Activated CD4-positive, CD25-positive, alpha-beta regulatory T cell treated with anti-CD3 and anti-CD28 coated beads, Interleukin-2, amount 50 U/mL, for 16 hours (primary cell): ENCODE data around the gene DLK1.

Experiments used
- DNase-seq: peaks from one replicate; pipeline ENCODE4 v3.0.0-alpha.2; 2020; ENCODE audit warnings: low read depth, low spot score

DLK1 gene

DNA sequence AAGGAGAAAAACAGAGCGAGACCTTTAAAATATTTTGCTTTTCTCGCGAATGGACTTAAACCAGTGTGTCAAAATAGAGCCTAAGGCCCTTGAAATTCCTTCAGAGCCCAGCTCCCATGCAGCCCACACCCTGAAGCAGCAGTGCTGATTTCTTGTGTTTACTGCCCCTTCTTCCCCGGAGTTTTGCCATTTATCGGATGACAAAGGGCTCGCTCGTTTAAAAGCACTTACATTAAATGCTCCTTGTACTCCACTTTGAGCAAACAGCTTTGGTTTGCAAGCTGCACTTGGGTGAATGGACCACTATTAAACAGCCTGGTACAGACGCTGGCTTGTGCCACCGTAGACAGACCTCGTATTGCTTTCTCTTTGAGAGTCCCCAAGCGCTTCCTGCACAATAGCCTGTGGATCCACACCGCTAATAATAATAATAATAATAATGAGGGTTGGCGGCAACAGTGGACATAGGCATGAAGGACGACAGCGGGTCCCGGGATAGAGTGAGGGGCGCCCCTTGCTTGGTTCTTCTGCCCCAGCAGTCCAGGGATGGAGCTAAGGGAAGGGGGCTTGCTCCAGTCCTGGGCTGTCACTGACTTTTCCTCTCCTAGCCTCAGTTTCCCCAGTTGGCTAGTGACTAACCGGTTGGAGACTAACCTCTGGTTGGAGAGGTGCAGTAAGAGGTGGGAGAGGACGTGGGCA lies 6.6 kb downstream of the DLK1 start:
- DNase-seq: no peak

- DNase-seq: no peak
Measured at GRCh38 chr14:100734031-100734990, 7.6 kb downstream of the DLK1 start.

DNA sequence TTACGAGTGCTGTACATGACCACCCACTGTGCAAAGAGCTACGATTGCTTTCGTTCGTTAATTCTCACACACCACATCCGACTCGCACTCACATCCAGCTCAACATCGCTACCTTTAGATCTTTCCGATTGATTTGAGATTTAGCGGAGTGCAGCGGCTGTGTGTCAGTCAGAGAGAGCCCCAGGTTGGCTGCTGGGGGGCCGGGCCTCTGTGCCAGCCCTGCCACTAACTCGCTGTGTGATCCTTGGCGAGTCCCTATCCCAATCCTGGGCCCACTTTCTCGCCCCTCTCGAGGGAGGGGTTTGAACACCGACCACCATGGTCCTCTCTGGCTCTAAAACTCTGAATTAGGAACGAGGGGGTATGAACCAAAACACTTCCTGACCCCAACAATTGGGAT lies 8.6 kb downstream of the DLK1 start:
- DNase-seq: no peak

GRCh38 chr14:100736269-100737180 lies 9.8 kb downstream of the DLK1 start:
- no peak for DNase-seq

DNA sequence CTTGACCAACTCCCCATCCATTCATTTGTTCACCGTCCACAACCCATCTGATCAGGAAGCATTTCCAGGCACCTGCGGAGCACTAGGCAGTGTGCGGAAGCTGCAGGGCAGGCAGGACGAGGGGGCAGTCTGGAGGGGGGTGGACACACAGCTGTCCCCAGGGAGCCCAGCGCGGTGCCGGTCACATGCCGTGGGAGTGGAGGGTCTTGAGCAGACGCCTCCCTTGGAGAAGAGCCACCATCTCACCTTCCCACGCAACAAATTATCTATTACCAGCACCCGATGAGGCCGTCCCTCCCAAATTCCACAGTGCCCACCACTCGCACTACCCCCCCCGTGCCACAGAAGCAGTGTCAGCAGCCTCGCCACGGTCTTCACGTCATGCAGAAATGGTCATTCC lies 10.8 kb downstream of the DLK1 start:
- DNase-seq: no peak

GRCh38 chr14:100738269-100738691 lies 11.6 kb downstream of the DLK1 start:
- DNase-seq: no peak

DNA sequence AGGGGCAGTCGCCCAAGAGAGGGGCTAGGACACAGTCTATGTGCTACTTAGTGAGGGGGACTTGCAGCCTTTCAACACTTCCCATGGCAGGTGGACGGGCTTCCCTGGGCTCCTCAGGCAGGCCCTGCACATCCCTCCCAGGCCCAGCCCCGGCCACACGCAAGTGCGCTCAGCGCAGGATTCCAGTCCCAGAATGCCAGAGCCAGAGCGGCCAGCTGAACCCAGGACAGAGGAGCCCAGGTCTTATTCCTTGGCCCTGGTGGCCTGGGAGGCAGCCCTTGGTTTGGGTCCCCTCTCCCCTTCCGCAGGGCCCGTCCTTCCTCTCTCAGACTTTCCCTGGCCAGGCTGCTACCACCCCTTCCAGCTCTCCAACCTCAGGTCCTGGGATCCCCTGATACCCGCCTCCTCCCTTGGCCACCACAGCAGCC lies 12.0 kb downstream of the DLK1 start:
- DNase-seq: no peak

GRCh38 chr14:100739306-100739705 lies 12.6 kb downstream of the DLK1 start:
- DNase-seq: no peak

- no peak for DNase-seq
Measured at GRCh38 chr14:100740196-100740825, 13.6 kb downstream of the DLK1 start.

DNA sequence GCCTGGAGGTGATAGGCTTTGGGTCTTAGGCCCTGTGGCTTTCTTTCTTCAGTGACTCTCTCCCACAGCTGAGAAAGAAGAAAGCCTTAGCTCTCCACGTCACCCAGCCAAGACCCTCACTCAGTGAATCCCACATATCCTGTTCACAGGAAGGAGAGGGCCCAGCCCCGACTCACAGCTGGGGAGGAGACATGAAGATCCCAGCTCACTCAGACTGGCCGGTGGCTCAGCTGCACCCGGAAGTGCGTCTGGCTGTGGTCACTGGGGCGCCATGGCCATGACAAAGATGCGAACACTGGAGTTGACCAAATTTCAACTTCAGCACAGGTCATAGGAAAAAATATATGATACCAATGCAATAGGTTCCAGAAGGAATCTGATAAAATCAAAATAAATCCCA lies 14.2 kb downstream of the DLK1 start:
- DNase-seq: no peak

GRCh38 chr14:100741966-100742365 lies 15.3 kb downstream of the DLK1 start:
- no peak for DNase-seq

DNA sequence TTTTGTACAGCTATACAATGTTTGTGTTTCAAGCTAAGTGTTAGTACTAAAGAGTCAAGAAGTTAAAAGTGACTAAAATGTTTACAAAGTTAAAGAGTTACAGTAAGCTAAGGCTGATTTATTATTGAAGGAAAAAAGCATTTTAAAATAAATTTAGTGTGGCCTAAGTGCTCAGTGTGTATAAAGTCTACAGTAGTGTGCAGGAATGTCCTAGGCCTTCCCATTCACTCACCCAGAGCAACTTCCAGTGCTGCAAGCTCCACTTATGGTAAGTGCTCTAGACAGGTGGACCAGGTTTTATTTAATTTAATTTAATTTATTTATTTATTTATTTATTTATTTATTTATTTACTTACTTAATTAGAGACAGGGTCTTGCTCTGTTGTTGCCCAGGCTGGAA lies 19.6 kb downstream of the DLK1 start:
- no peak for DNase-seq

- no peak for DNase-seq
Measured at GRCh38 chr14:100747021-100747586, 20.4 kb downstream of the DLK1 start.

GRCh38 chr14:100747736-100748135 lies 21.0 kb downstream of the DLK1 start:
- no peak for DNase-seq

- DNase-seq: no peak
Measured at GRCh38 chr14:100748403-100748802, 21.7 kb downstream of the DLK1 start.

DNA sequence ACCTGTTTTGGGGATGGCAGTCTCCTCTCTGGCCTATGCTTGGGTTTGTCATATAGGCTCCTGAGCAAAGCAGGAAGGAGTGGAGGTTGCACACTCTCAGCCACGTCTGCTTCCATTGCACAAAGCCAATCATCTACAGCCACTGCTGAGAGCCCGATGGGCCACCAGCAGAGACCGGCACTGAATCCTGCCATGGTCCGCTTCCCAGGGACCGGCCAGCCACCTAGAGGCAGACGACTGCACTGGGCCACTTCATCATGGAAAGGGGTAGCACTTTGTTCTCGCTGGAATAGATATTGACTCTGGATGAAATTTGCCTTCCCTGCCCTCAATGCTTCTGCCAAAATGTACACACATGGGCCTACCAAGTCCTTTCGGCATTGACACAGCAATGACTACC lies 22.3 kb downstream of the DLK1 start:
- no peak for DNase-seq

GRCh38 chr14:100749967-100750597 lies 23.4 kb downstream of the DLK1 start:
- no peak for DNase-seq

DNA sequence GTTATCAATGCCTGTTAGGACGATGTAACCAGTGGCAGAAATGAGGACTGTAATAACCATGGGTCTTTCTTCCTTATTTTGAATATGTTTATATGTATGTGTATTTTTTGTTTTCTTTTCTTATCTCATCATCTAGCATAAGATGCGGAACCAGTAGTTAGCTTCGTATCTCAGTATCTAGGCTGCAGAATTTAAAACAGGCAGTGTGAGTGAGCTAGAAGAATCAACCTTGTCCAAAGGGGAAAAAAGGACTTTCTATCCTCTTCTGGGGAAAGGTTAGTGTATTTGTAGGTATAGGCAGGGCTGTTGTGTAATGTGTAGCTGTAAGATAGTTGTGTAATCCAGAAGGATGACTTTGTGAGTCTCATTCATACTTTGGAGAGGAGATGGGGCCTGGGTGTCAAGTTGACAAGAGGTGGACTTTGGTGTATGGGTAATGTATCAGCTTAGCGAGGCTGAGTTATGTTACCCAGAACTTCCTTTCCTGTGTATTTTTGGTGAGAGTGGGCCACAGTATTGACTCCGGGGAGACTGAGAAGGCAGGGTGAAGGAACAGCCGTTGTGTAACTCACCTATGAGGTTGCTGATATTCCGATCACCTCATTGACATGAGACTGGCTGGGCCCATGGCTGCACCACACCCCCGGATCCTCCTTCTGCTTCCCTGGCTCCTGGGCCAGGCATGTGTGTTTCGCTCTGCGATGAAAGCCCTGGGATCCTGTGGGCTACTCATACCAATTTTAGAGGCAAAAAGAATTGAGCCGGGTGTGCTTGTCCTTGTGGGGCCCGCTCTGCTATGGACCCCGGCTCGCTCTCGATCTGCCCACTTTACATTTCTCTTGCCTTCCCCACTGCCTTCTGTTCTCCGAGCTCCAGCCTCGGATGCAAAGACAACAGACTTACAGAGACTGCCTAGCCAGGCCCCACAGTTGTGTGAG lies 24.3 kb downstream of the DLK1 start:
- no peak for DNase-seq

GRCh38 chr14:100754020-100754419 lies 27.3 kb downstream of the DLK1 start:
- DNase-seq: no peak
